PC-3 (cell line): Measurements from ENCODE around the gene WDR1. TPM values are rescaled to one million over a fixed set of nuclear protein-coding genes. Genes with fewer than 3 reads are reported as not detected.

Experiments used
- ATAC-seq: fragments of 200-7000 bp; cut with Tn5 transposase; 2 replicates; pipeline ENCODE4 v1.9.1; 2020; ENCODE audit warnings: mild to moderate bottlenecking, moderate library complexity
- BruUV-seq: library from RNA; stranded (reverse); fragments of 400-500 nt; replicated peaks from 2 replicates; lab custom pipeline; 2021; lab: Mats Ljungman, UMichigan
- CTCF ChIA-PET: fragments of 300-600 bp; sonication (Branson Sonifier 250); formaldehyde crosslinking; loops from one replicate; lab custom pipeline; 2022; ENCODE audit warnings: antibody characterized with exemption; lab: Charles Lee
- POLR2A ChIA-PET: fragments of 300-600 bp; sonication (Branson Sonifier 250); formaldehyde crosslinking; loops from one replicate; lab custom pipeline; 2022; ENCODE audit warnings: antibody characterized with exemption; ENCODE audit not compliant: unreplicated experiment; lab: Charles Lee
- DNase-seq: peaks from one replicate; pipeline ENCODE4 v3.0.0-alpha.2; 2015
- H2AFZ ChIP-seq: fragments of 300-600 bp; sonication (generic); 2 replicates; pipeline ENCODE4 v1.6.0; 2016; ENCODE audit warnings: antibody characterized with exemption, low read length
- H3F3A ChIP-seq: fragments of 300-600 bp; sonication (generic); one replicate; pipeline ENCODE4 v1.6.0; 2017; ENCODE audit warnings: antibody characterized with exemption, low read length, control low read depth, mild to moderate bottlenecking; ENCODE audit not compliant: unreplicated experiment
- H3K27ac ChIP-seq: fragments of 300-600 bp; sonication (generic); 2 replicates; pipeline ENCODE4 v1.5.1; 2016; ENCODE audit warnings: mild to moderate bottlenecking, low read length
- H3K27me3 ChIP-seq: fragments of 300-600 bp; sonication (generic); 2 replicates; pipeline ENCODE4 v1.6.1; 2016; ENCODE audit warnings: low read length, mixed read lengths
- H3K36me3 ChIP-seq: fragments of 300-600 bp; sonication (generic); 2 replicates; pipeline ENCODE4 v1.6.1; 2016; ENCODE audit warnings: low read depth, mixed run types, low read length, mixed read lengths
- H3K4me1 ChIP-seq: fragments of 300-600 bp; sonication (generic); 2 replicates; pipeline ENCODE4 v1.5.1; 2016; ENCODE audit warnings: low read length; ENCODE audit not compliant: insufficient read depth
- H3K4me2 ChIP-seq: fragments of 300-600 bp; sonication (generic); 2 replicates; pipeline ENCODE4 v1.6.0; 2016; ENCODE audit warnings: low read length
- H3K4me3 ChIP-seq: fragments of 300-600 bp; sonication (generic); 2 replicates; pipeline ENCODE4 v1.5.1; 2016; ENCODE audit warnings: mild to moderate bottlenecking, low read length, mixed read lengths
- H3K79me2 ChIP-seq: fragments of 300-600 bp; sonication (generic); 2 replicates; pipeline ENCODE4 v1.6.1; 2017; ENCODE audit warnings: low read length, mixed read lengths
- H3K9ac ChIP-seq: fragments of 300-600 bp; sonication (generic); 2 replicates; pipeline ENCODE4 v1.6.0; 2016; ENCODE audit warnings: mild to moderate bottlenecking, low read length
- H3K9me2 ChIP-seq: fragments of 300-600 bp; sonication (generic); replicated peaks from 2 replicates; pipeline ENCODE4 v1.6.1; 2016; ENCODE audit warnings: mixed run types, low read length, mixed read lengths
- H3K9me3 ChIP-seq: fragments of 300-600 bp; sonication (generic); 2 replicates; pipeline ENCODE4 v1.6.1; 2016; ENCODE audit warnings: low read length, mixed read lengths
- H4K20me1 ChIP-seq: fragments of 300-600 bp; sonication (generic); 2 replicates; pipeline ENCODE4 v1.6.1; 2016; ENCODE audit warnings: low read length, mixed read lengths
- CTCF ChIP-seq: fragments of 300-600 bp; sonication (generic); conservative IDR thresholded peaks from 2 replicates; pipeline ENCODE4 v1.5.1; 2017; ENCODE audit warnings: antibody characterized with exemption, low read depth, mild to moderate bottlenecking, low read length
- EZH2 ChIP-seq: fragments of 300-600 bp; sonication (generic); IDR thresholded peaks from one replicate; pipeline ENCODE4 v1.6.1; 2017; ENCODE audit warnings: antibody characterized with exemption, mild to moderate bottlenecking, low read length; ENCODE audit not compliant: unreplicated experiment
- EZH2phosphoT487 ChIP-seq: fragments of 300-600 bp; sonication (generic); IDR thresholded peaks from 2 replicates; pipeline ENCODE4 v1.6.1; 2018; ENCODE audit warnings: mild to moderate bottlenecking, antibody characterized with exemption, low read length, borderline replicate concordance
- intact Hi-C: fragments of 100-400 bp; cut with micrococcal nuclease; formaldehyde crosslinking; loops from 2 replicates; pipeline ENCODE4 v1.9.0; 2023
- total RNA-seq: library from RNA; depleted of rRNA; stranded (reverse); fragments of >200 nt; gene quantifications from 2 replicates; pipeline ENCODE4 v1.2.3, GENCODE V29; 2014

The WDR1 gene
- total RNA-seq, 1 experiment from 2014 or later: 150 TPM

DNA sequence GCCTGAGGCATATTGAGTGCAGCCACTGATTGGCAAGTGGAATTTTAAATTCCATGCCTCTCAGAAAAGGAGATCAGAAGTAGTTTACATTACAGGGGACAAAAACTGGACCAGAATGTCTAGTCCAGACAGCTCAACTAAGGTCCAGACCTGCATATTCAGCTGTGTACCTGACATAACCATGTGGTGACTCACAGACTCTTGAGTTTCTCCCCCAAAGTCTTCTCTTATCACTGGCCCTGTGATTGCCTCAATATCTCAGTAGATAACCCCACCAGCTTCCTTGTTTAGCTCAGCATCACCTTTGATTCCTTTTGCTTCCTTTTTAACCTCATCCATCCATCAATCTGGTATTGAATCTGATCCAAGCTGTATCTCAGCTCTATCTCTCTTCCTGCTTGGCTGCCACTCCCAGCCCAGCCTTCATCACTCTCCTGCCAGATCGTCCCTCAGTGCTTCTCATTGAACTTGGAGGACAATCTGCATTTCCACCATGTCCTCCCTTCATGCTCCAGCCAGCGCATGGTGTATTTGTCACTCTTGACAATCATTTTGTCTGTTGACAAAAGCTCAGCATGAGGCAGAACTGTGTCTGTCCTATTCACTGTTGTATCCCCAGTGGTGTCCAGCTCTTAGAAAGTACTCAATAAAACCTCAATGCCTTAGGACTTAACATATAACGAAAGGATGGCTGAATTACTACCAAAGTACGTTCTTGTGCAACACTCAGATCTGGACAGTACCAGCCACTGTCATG lies 67.5 kb downstream of the WDR1 start:
- TF ChIP-seq EZH2phosphoT487 (no peak), CTCF (no peak), EZH2 (no peak)
- Histone ChIP-seq H2AFZ (no peak overlapping the region), H3K9me2 (no peaks in the 10 kb centered on the region), H4K20me1 (no peaks in the 10 kb centered on the region), H3K79me2 (no peaks in the 10 kb centered on the region), H3K4me1 (no peaks in the 10 kb centered on the region), H3K27me3 (no peaks in the 10 kb centered on the region), H3K9me3 (no peaks in the 10 kb centered on the region), H3F3A (no peaks in the 10 kb centered on the region), H3K4me3 (no peak overlapping the region), H3K9ac (no peak overlapping the region), H3K27ac (no peak overlapping the region), H3K36me3 (no peaks in the 10 kb centered on the region), H3K4me2 (no peak overlapping the region)
- no peak for DNase-seq
- BruUV-seq: no TSS peak
- ChIA-PET POLR2A (no interaction called here), CTCF (no interaction called here)
- no peak for ATAC-seq
- intact Hi-C loops: no loop called here

- H3K4me3 ChIP-seq: no peak overlapping the region
- H3K9me2 ChIP-seq: no peaks in the 10 kb centered on the region
- H3F3A ChIP-seq: no peaks in the 10 kb centered on the region
- no peaks in the 10 kb centered on the region for H3K9me3 ChIP-seq
- H4K20me1 ChIP-seq: no peaks in the 10 kb centered on the region
- H2AFZ ChIP-seq: no peak overlapping the region
- no TSS peak for BruUV-seq
- DNase-seq (no peak), ATAC-seq (no peak)
- H3K36me3 ChIP-seq: no peaks in the 10 kb centered on the region
- no peak overlapping the region for H3K4me2 ChIP-seq
- H3K79me2 ChIP-seq: no peaks in the 10 kb centered on the region
- intact Hi-C loops: no loop called here
- H3K9ac ChIP-seq: no peak overlapping the region
- no peak overlapping the region for H3K27ac ChIP-seq
- TF ChIP-seq EZH2phosphoT487: no peak
- ChIA-PET CTCF (no interaction called here), POLR2A (no interaction called here)
- H3K4me1 ChIP-seq: no peaks in the 10 kb centered on the region
- H3K27me3 ChIP-seq: no peaks in the 10 kb centered on the region
Measured at GRCh38 chr4:10047967-10048366, 68.6 kb downstream of the WDR1 start.

- Histone ChIP-seq H3K9me2 (no peaks in the 10 kb centered on the region), H3K4me1 (no peaks in the 10 kb centered on the region), H3F3A (no peaks in the 10 kb centered on the region), H3K4me3 (no peak overlapping the region), H3K9ac (no peak overlapping the region), H3K27ac (no peak overlapping the region), H3K9me3 (no peaks in the 10 kb centered on the region), H3K27me3 (no peaks in the 10 kb centered on the region), H3K36me3 (no peaks in the 10 kb centered on the region), H4K20me1 (no peaks in the 10 kb centered on the region), H3K4me2 (no peak overlapping the region), H2AFZ (no peak overlapping the region), H3K79me2 (no peaks in the 10 kb centered on the region)
- ATAC-seq (no peak), DNase-seq (no peak)
- POLR2A ChIA-PET: no interaction called here
- CTCF ChIA-PET: no interaction called here
- BruUV-seq: no TSS peak
- intact Hi-C loops: no loop called here
- TF ChIP-seq CTCF: no peak
- no peak for TF ChIP-seq EZH2
- no peak for TF ChIP-seq EZH2phosphoT487
Measured at GRCh38 chr4:10046471-10046870, 70.1 kb downstream of the WDR1 start.
